GM19455 (cell line): Measurements from ENCODE around the gene GIMAP1.
A peak's percentile ranks its signal among the peaks of the same experiment; 100 is the strongest.

Experiments
- ATAC-seq: cut with Tn5 transposase; IDR thresholded peaks from one replicate; pipeline ENCODE4 v1.9.1; 2021; ENCODE audit not compliant: unreplicated experiment

The GIMAP1 gene

GRCh38 chr7:150745876-150746275, 29.5 kb downstream of the GIMAP1 start:
- no peak for ATAC-seq

DNA sequence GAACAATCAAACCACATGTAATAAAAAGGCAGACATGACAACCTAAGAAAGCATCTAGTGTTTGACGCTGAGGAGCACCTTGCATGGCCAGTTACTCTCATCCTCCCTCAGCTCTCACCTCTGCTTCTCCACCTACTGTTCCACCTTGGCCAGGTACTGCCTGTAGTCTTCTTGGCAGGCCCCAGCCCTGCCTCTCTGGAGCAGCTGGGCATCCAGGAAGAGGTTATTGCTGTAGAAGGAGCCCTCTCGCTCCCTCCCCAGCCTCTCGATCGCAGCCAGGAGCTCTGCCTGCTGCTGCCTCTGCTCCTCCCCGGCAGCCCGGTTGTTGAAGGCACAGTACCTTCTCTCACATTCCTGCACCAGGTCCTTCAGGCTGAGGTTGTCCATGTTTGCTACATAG, 30.5 kb downstream of the GIMAP1 start:
- no peak for ATAC-seq

DNA sequence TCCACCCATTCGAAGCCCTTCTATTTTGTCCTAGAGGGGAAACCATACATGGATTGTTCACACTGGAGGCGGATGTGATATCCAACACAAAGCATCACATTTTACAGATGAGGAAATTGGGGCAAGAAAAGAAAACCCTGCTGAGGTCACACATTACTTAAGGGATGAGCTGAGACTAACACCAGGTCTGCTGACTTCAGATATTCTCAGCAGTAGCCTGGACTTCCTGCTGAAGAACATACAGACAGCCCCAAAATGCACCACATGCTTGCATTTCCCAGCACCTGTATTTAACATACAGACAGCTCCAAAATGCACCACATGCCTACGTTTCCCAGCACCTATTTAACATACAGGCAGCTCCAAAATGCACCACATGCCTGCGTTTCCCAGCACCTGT, 32.0 kb downstream of the GIMAP1 start:
- ATAC-seq = no peak

GRCh38 chr7:150751702-150752101, 35.3 kb downstream of the GIMAP1 start:
- no peak for ATAC-seq

DNA sequence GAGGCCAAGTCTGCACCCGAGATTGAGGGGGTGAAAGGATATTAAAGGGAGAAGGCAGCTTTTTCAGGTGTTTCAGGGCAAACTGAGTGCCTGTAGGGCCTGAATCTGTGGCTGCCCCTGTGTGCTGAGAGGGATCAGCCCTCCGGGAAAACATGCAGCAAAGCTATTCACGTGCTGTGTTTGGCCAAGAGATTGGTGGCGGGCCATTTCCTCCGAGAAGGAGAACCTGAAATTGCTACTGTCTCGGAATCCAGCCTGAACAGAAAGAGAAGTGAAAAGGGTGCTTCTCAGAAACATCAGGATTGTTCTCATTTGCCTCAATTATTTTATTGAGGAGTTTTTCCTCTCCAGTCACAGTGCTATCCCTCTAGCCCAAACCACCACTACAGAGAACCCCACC, 36.8 kb downstream of the GIMAP1 start:
- ATAC-seq = no peak

DNA sequence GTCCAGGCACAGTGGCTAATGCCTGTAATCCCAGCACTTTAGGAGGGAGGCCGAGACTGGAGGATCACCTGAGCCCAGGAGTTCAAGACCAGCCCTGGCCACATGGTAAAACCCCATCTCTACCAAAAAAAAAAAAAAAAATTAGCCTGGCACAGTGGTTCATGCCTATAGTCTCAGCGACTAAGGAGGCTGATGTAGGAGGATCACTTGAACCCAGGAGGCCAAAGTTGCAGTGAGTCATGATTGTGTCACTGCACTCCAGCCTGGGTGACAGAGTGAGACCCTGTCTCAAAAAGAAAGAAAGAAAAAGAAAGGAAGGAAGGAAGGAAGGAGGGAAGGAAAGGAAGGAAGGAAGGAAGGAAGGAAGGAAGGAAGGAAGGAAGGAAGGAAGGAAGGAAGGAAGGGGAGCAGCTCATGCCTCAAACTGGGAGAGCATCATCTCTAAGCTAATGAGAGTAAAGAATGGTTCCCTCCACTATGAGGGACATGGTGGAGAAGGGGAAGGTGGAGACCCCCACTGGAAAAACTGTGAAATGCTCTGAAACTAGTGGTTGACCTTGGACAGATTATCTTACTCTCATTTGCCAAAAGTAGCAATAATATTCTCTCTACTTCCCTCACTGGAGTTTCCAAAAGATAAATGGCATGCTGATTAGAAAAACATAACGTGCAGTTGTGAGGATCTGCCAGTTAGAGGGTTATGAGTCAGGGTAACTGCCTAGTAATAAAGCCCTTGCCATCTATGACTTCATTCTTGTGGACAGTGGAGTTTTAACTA, 37.6 kb downstream of the GIMAP1 start:
- ATAC-seq = no peak

DNA sequence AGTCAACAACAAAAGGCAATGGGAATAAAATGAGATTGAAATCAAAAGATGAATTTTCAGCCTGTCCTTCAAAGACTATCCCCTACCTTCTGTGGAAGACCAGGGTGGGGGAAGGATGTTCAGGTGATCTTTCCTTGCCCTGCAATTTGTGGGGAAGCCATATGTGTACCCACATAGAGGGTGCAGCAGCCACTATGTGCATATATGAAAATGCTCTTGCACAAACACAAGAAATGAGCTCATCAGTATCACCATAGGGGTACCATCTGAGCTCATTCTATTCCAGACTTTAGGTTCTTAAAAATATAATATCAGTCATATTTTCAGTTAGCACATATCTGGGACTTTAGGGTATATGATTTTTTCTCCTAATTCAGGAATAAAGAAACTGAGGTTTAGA, 38.5 kb downstream of the GIMAP1 start:
- ATAC-seq = no peak

- ATAC-seq = peak; percentile 50
These were observed 39.2 kb downstream of the GIMAP1 start for GRCh38 chr7:150755473-150756099.

DNA sequence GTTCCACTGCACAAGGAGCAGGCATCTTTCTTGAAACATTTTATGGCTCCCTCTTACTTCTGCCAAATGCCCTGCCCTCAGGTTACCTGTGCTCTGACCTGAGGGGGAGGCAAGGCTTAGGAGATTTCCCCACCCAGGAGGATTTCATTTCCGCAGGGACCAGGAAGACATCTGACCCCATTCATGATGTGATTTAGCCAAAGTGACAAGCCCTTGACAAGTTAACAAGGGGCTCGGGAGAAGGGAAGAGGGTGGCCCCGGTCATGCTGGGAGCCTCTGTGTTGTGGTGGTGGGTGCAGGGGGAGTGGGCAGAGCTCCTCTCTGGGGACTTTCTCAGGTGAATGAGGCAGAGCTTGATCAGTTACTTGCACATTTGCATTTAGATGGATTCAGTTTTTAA, 39.8 kb downstream of the GIMAP1 start:
- no peak for ATAC-seq

DNA sequence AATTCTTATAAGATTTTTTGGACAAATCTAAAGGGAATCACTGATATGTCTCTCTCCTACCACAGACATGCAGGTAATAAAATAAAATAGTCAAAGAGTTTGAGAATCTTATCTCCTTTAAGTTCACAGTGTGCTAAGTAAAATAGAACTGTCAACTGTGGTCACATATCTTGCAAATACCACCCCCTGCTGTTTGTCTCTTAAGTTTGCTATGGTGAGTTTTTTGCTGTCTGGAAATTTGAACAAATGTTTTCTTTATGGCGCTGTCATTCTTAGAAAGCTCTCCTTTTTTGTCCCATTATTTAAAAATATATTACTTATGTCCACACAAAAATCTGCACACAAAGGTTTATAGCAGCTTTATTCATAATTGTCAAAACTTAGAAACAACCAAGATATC, 40.4 kb downstream of the GIMAP1 start:
- ATAC-seq = no peak

DNA sequence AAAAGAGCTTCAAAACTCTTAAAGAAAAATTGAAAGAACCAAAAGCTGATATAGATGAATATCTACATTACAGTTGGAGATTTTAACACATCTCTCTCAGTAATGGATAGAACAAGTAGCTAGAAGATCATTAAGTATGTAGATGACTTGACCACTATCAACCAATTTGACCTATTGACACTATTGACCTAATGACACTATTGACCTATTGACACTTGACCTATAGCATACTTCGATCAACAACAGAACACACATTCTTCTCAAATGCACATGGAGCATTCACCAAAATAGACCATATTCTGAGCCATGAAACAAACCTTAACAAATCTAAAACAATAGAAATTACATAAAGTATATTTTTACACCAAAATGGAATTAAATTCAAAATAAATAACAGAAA, 43.1 kb downstream of the GIMAP1 start:
- no peak for ATAC-seq

DNA sequence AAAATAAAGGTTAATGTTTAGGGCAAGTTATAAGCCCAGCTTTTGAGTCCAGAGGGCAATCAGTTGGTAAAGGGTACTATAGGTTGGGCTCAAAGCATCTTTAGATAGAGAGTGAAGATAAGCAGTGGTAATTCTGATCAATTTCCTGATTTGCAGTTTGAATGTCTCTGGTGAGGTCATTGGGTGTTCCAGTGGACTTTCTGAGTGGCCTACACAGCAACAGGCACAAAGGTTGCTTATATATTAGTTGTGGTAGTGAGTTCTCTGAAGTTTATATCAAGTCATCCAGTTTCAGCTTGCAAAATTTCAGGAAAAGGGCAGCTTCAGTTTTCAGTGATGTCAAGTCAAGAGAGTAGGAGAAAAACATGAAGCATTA, 49.9 kb downstream of the GIMAP1 start:
- ATAC-seq = no peak

- no peak for ATAC-seq
These were observed 53.4 kb downstream of the GIMAP1 start for GRCh38 chr7:150769768-150770167.
